Mucosa of rectum (tissue), 2 donors: ENCODE measurements around the gene ARHGAP21.

Source experiments
- H3K27ac ChIP-seq, 2 donors: one replicate each; pipeline ENCODE4 v1.7.0; 2013; ENCODE audit warnings: inconsistent platforms in 2 of 2, low read depth in 2 of 2, low read length in 2 of 2
- H3K27me3 ChIP-seq, 2 donors: one replicate each; pipeline ENCODE4 v1.7.0; 2013; ENCODE audit warnings: low read length in 2 of 2; ENCODE audit not compliant: control insufficient read depth in 2 of 2, insufficient read depth in 2 of 2
- H3K36me3 ChIP-seq, 2 donors: one replicate each; pipeline ENCODE4 v1.7.0; 2013; ENCODE audit warnings: low read length in 2 of 2; ENCODE audit not compliant: control insufficient read depth in 2 of 2, insufficient read depth in 2 of 2
- H3K4me1 ChIP-seq, 2 donors: one replicate each; pipeline ENCODE4 v1.7.0; 2013; ENCODE audit warnings: low read length in 2 of 2, mild to moderate bottlenecking in 1 of 2; ENCODE audit not compliant: control insufficient read depth in 2 of 2, insufficient read depth in 2 of 2
- H3K4me3 ChIP-seq, 2 donors: one replicate each; pipeline ENCODE4 v1.7.0; 2013; ENCODE audit warnings: low read length in 2 of 2
- H3K9ac ChIP-seq, 2 donors: one replicate each; pipeline ENCODE4 v1.7.0; 2013; ENCODE audit warnings: low read length in 2 of 2, low read depth in 1 of 2, mild to moderate bottlenecking in 1 of 2
- H3K9me3 ChIP-seq, 2 donors: one replicate each; pipeline ENCODE4 v1.7.0; 2013; ENCODE audit warnings: low read length in 2 of 2; ENCODE audit not compliant: control insufficient read depth in 2 of 2
- donor health status: healthy.
- donor health status: Normal muscosa, but diverticular disease.

The ARHGAP21 gene

GRCh38 chr10:24589265-24589664 lies 134.4 kb downstream of the ARHGAP21 start:
- Histone ChIP-seq H3K36me3 (peaks cover 69 to 70% of the 10 kb centered on the region in 2 donors), H3K27ac (no peak overlapping the region), H3K9me3 (no peaks in the 10 kb centered on the region), H3K4me1 (no peaks in the 10 kb centered on the region), H3K9ac (no peak overlapping the region), H3K27me3 (no peaks in the 10 kb centered on the region), H3K4me3 (no peak overlapping the region)

GRCh38 chr10:24579906-24580305 lies 143.8 kb downstream of the ARHGAP21 start:
- Histone ChIP-seq H3K9me3 (no peaks in the 10 kb centered on the region), H3K9ac (no peak overlapping the region), H3K36me3 (peaks cover 7 to 9% of the 10 kb centered on the region in 2 donors), H3K27ac (no peak overlapping the region), H3K4me3 (no peak overlapping the region), H3K27me3 (no peaks in the 10 kb centered on the region), H3K4me1 (no peaks in the 10 kb centered on the region)

- Histone ChIP-seq H3K4me1 (no peaks in the 10 kb centered on the region), H3K27ac (no peak overlapping the region), H3K9me3 (no peaks in the 10 kb centered on the region), H3K4me3 (no peak overlapping the region), H3K9ac (no peak overlapping the region), H3K27me3 (no peaks in the 10 kb centered on the region), H3K36me3 (peaks cover 5 to 8% of the 10 kb centered on the region in 2 donors)
Measured at GRCh38 chr10:24579448-24579847, 144.2 kb downstream of the ARHGAP21 start.

- no peaks in the 10 kb centered on the region for H3K4me1 ChIP-seq
- H3K4me3 ChIP-seq, result no peak overlapping the region
- no peak overlapping the region for H3K9ac ChIP-seq
- H3K9me3 ChIP-seq, result no peaks in the 10 kb centered on the region
- H3K36me3 ChIP-seq, result no peaks in the 10 kb centered on the region
- no peaks in the 10 kb centered on the region for H3K27me3 ChIP-seq
- H3K27ac ChIP-seq, result no peak overlapping the region
Measured at GRCh38 chr10:24575481-24576002, 148.1 kb downstream of the ARHGAP21 start.

- Histone ChIP-seq H3K36me3 (no peaks in the 10 kb centered on the region), H3K27me3 (no peaks in the 10 kb centered on the region), H3K4me1 (no peaks in the 10 kb centered on the region), H3K27ac (no peak overlapping the region), H3K9ac (no peak overlapping the region), H3K4me3 (no peak overlapping the region), H3K9me3 (no peaks in the 10 kb centered on the region)
Measured at GRCh38 chr10:24574578-24575155, 149.0 kb downstream of the ARHGAP21 start.

- no peak overlapping the region for H3K9ac ChIP-seq
Measured at GRCh38 chr10:24574161-24574560, 149.5 kb downstream of the ARHGAP21 start.

GRCh38 chr10:24571870-24572450 lies 151.7 kb downstream of the ARHGAP21 start:
- Histone ChIP-seq H3K4me1 (no peaks in the 10 kb centered on the region), H3K27me3 (no peaks in the 10 kb centered on the region), H3K27ac (no peak overlapping the region)

More at GRCh38 chr10:24574161-24574560, 149.5 kb downstream of the ARHGAP21 start:
- Histone ChIP-seq H3K27ac (no peak overlapping the region), H3K9me3 (no peaks in the 10 kb centered on the region), H3K27me3 (no peaks in the 10 kb centered on the region), H3K36me3 (no peaks in the 10 kb centered on the region), H3K4me1 (no peaks in the 10 kb centered on the region), H3K4me3 (no peak overlapping the region)

GRCh38 chr10:24570658-24571426 lies 152.8 kb downstream of the ARHGAP21 start:
- H3K9me3 ChIP-seq, result no peaks in the 10 kb centered on the region
- H3K27me3 ChIP-seq, result no peaks in the 10 kb centered on the region
- H3K36me3 ChIP-seq, result no peaks in the 10 kb centered on the region
- H3K9ac ChIP-seq, result no peak overlapping the region
- H3K4me3 ChIP-seq, result no peak overlapping the region
- H3K4me1 ChIP-seq, result no peaks in the 10 kb centered on the region
- H3K27ac ChIP-seq, result no peak overlapping the region

More at GRCh38 chr10:24571870-24572450, 151.7 kb downstream of the ARHGAP21 start:
- Histone ChIP-seq H3K9me3 (no peaks in the 10 kb centered on the region), H3K9ac (no peak overlapping the region), H3K36me3 (no peaks in the 10 kb centered on the region), H3K4me3 (no peak overlapping the region)

GRCh38 chr10:24569828-24570657 lies 153.6 kb downstream of the ARHGAP21 start:
- H3K4me1 ChIP-seq, result no peaks in the 10 kb centered on the region
- H3K27me3 ChIP-seq, result no peaks in the 10 kb centered on the region
- no peaks in the 10 kb centered on the region for H3K36me3 ChIP-seq
- H3K9me3 ChIP-seq, result no peaks in the 10 kb centered on the region
- H3K4me3 ChIP-seq, result no peak overlapping the region
- H3K27ac ChIP-seq, result no peak overlapping the region
- no peak overlapping the region for H3K9ac ChIP-seq
